Naive B cell (primary cell): ENCODE data around the gene MSL1. TPM values are rescaled to one million over a fixed set of nuclear protein-coding genes. Genes with fewer than 3 reads are reported as not detected.

Experiments
- ATAC-seq, 2 donors: fragments of 150-1000 bp; cut with Tn5 transposase; 2 replicates each; pipeline ENCODE4 v1.10.0; 2021; ENCODE audit warnings: low read depth in 2 of 2, mild to moderate bottlenecking in 2 of 2, moderate library complexity in 2 of 2
- DNase-seq: peaks from one replicate; pipeline ENCODE4 v3.0.0; 2022
- H3K27ac Mint-ChIP-seq, 6 donors: one replicate each; pipeline ENCODE4 v1.8.0; 2020 to 2022; ENCODE audit warnings: mild to moderate bottlenecking in 6 of 6, mixed read lengths in 6 of 6, moderate library complexity in 5 of 6, inconsistent platforms in 2 of 6
- H3K27me3 Mint-ChIP-seq, 3 donors: one replicate each; pipeline ENCODE4 v1.8.0; 2021 to 2022; ENCODE audit warnings: mixed read lengths in 3 of 3, mild to moderate bottlenecking in 1 of 3
- H3K36me3 Mint-ChIP-seq, 2 donors: one replicate each; pipeline ENCODE4 v1.8.0; 2020 to 2022; ENCODE audit warnings: mixed read lengths in 2 of 2, inconsistent platforms in 1 of 2, mild to moderate bottlenecking in 1 of 2
- H3K4me1 Mint-ChIP-seq, 3 donors: one replicate each; pipeline ENCODE4 v1.8.0; 2020 to 2022; ENCODE audit warnings: mixed read lengths in 3 of 3, inconsistent platforms in 1 of 3, mild to moderate bottlenecking in 1 of 3, moderate library complexity in 1 of 3
- H3K4me3 Mint-ChIP-seq, 8 donors: one replicate each; pipeline ENCODE4 v1.8.0; 2020 to 2022; ENCODE audit warnings: mild to moderate bottlenecking in 8 of 8, mixed read lengths in 8 of 8, moderate library complexity in 8 of 8, inconsistent platforms in 2 of 8
- H3K9me3 Mint-ChIP-seq, 7 donors: one replicate each; pipeline ENCODE4 v1.8.0; 2020 to 2022; ENCODE audit warnings: mixed read lengths in 7 of 7, mild to moderate bottlenecking in 5 of 7, inconsistent platforms in 2 of 7, moderate library complexity in 1 of 7
- polyA plus RNA-seq, 6 donors: library from polyadenylated mRNA; unstranded; fragments of 300-500 nt; fragmentation: Illumina TruSeq; gene quantifications; one replicate each; pipeline ENCODE4 v1.2.3, GENCODE V29; 2021; ENCODE audit warnings: low read depth in 6 of 6

MSL1 gene
- polyA plus RNA-seq, 6 donors from 2014 or later = 7.7 to 13.1 (median 9.2) TPM

DNA sequence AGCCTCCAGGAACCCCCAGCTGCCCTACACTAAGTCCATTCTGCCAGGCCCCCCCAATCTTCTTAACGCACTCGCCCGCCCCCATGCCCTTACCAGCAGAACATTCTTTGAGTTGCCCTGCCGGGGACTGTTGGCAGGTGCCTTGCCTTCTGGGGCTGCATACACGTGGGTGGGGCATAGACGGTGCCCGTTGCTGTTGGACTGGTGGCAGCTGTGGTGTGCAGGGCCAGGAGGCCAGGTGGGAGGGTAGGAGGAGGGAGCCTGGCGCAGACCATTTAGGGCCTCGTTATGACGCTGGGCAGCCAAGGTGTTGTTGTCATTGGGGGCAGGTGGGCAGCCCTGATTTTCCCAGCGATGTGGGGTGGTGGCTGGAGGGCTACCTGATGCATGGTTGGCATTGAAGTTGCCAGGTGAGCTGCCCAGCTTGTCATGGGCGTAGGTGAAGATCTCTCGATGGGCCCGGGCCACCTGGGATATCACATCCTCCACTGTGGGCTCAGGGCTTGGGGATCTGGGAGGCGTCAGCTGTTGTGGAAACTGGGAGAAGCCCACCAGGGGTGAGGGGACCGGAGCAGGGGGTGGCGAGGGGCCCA lies 26.3 kb upstream of the MSL1 start:
- Mint-ChIP-seq H3K27me3 (no peaks in the 10 kb centered on the region), H3K9me3 (peaks cover 0 to 2% (median 0%) of the 10 kb centered on the region in 7 donors), H3K36me3 (peaks cover 10 to 25% of the 10 kb centered on the region in 2 donors), H3K4me3 (peak overlapping the region in 7 of 8 donors; percentile 69 to 95 (median 84)), H3K27ac (peak overlapping the region; percentile 94 to 98 (median 98)), H3K4me1 (peaks cover 63 to 65% (median 65%) of the 10 kb centered on the region in 3 donors)
- ATAC-seq (no peak), DNase-seq (no peak)

DNA sequence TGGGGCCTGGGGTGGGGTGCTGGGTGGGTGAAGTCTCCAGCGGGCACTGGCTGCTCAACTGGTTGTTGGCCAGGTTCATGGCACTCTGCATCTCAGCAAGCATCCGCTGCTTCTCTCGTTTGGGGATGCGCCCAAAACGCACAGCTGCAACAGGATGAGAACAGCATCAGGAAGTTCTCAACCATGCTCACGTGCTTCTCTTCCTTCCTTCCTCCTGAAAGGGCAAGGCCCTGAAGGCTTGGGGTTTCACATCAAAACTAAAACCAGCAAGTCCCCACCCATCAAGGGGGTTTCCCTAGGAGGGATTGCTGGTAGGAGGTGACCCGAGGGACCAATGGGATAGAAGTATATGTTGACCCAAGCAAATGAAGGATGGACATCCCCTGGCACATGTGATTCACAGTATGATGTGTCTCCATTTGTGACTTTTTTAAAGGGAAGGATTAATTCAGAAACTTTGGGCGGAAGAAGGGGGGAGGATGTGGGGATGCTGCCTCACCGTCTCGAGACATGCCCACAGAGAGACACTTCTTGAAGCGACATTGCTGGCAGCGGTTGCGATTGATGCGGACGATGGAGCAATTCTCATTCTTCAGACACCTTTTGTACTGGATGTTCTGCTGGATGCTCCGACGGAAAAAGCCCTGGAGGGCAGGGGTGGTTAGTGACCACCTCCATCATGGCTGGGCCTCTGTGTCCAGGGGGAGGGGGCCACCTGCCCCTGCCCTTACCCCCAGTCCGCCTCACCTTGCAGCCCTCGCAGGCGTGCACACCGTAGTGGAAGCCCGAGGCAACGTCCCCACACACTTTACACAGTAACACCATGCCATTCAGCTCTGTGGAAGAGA lies 25.6 kb upstream of the MSL1 start:
- no peaks in the 10 kb centered on the region for H3K27me3 Mint-ChIP-seq
- H3K36me3 Mint-ChIP-seq = peaks cover 10 to 24% of the 10 kb centered on the region in 2 donors
- H3K9me3 Mint-ChIP-seq = peaks cover 0 to 2% (median 0%) of the 10 kb centered on the region in 7 donors

DNA sequence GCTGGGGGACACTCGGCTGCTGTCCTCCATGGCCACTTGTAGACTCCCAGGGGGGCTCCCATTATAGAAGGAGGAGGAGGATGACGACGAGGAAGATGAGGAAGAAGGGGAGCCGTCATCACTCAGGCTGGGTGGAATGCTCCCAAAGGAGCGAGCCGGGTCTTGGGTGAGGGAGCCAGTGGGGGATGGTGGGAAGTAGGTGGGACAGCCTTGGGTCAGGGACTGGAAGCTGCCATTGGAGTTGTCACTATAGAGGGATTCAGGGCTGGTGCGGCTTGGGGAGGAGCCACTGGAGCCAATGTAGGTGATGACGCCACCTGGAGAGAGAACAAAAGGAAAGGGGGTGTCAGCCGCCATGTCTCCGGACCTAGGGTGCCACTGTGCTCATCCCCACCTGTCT lies 24.7 kb upstream of the MSL1 start:
- H3K4me1 Mint-ChIP-seq = peaks cover 74 to 75% (median 74%) of the 10 kb centered on the region in 3 donors
- H3K9me3 Mint-ChIP-seq = peaks cover 0 to 2% (median 0%) of the 10 kb centered on the region in 7 donors
- peaks cover 10 to 24% of the 10 kb centered on the region in 2 donors for H3K36me3 Mint-ChIP-seq
- no peaks in the 10 kb centered on the region for H3K27me3 Mint-ChIP-seq
- H3K4me3 Mint-ChIP-seq = peak overlapping the region; percentile 25 to 98 (median 86)
- DNase-seq (no peak), ATAC-seq (no peak)
- H3K27ac Mint-ChIP-seq = peak overlapping the region; percentile 80 to 98 (median 94)

More for the DNA sequence above, 25.6 kb upstream of the MSL1 start:
- Mint-ChIP-seq H3K4me3 (peak overlapping the region; percentile 42 to 98 (median 84)), H3K27ac (peak overlapping the region; percentile 94 to 98 (median 98)), H3K4me1 (peaks cover 70 to 73% (median 72%) of the 10 kb centered on the region in 3 donors)
- DNase-seq = peak; percentile 91
- ATAC-seq = peak; percentile 65 to 67

DNA sequence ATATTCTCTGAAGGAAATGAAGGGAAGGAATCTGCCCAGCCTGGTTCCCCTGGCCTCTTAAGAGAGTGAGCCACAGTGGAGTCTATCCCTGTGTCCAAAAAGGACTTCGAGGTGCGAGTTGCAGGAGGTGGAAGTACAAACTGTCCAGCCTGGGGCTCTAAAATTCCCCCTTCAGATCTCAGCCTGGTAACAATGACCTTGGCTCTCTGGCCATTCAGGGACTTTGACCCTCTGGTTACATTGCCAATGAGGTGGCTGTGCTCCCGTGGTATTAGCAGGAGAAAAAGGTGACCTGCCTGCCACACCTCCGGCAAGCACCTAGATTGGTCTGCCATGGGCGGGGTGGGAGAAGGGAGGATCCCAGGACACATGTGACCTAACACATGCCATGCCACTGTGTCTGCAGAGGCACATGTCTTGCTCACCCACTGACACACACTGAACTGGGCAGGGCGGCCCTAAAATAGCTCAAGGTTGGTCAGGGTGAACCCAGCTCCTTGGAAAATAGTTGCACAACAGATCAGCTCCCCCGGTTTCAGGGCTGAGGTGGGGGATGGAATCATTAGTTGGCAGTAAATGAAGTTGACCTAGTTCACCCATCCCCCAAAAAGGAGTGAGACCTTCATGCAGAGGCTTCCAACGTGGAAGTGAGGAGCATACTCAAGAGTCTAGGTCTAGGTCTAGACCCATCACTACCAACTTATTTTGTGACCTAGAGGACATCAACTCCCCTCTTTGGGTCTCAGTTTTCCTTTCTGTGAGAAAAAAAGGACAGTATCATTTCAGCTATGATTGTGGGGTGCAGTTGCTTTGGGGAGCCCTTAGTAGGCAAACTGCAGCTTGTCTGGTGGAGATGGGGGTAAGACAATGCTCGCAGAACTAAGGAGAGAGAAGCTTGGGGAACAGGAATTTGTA lies 23.6 kb upstream of the MSL1 start:
- peak overlapping the region; percentile 95 to 99 (median 96) for H3K4me3 Mint-ChIP-seq
- DNase-seq (no peak), ATAC-seq (no peak)
- peak overlapping the region; percentile 95 to 98 (median 97) for H3K27ac Mint-ChIP-seq
- no peaks in the 10 kb centered on the region for H3K27me3 Mint-ChIP-seq
- peaks cover 10 to 23% of the 10 kb centered on the region in 2 donors for H3K36me3 Mint-ChIP-seq
- peaks cover 73 to 74% (median 74%) of the 10 kb centered on the region in 3 donors for H3K4me1 Mint-ChIP-seq
- peaks cover 0 to 2% (median 0%) of the 10 kb centered on the region in 7 donors for H3K9me3 Mint-ChIP-seq

- ATAC-seq (peak; percentile 61 to 64), DNase-seq (peak; percentile 92)
- H3K27me3 Mint-ChIP-seq = no peaks in the 10 kb centered on the region
- H3K4me3 Mint-ChIP-seq = peak overlapping the region; percentile 95 to 99 (median 96)
- H3K36me3 Mint-ChIP-seq = peaks cover 5 to 14% of the 10 kb centered on the region in 2 donors
- peaks cover 0 to 2% (median 0%) of the 10 kb centered on the region in 7 donors for H3K9me3 Mint-ChIP-seq
- peak overlapping the region; percentile 96 to 98 (median 97) for H3K27ac Mint-ChIP-seq
- peaks cover 67 to 76% (median 71%) of the 10 kb centered on the region in 3 donors for H3K4me1 Mint-ChIP-seq
Observed at GRCh38 chr17:40098846-40099618, 22.7 kb upstream of the MSL1 start.

DNA sequence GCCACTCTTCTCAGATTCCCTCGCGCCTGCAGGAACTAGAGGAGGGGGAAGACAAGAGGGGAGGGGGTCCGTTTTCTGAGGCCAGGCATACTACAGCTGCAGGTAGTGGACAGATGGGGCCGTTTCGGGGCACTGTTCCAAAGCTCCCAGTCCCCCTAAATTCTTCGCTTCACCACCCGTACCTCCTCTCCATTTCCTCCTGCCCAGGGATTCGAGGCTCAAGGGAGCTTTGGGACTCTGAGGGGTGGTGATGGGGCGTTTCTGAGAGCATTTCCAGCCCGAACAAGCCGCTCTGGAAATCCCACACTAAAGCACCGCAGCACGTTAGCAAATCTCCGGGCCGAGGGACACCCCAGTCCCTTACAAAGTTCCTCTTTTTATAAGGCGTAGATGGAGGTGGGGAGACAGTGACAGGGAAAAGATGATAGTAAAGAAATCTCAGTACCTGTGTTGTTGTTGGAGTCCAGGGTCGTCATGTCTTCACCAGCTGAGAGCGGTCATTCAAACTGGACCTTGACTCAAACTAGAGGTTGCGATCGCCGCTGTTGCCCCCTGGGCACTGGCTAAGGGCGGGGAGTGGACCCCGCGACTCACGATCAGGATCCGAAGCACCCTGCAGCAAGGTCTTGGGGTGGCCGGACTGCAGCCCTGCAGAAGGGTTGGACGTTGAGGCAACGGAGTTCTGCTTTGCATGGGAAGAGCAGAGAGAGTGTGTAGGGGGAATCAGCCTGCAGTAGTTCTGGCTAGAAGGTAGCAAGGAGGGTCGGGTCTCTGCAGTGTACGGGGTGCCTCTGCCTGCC lies 22.0 kb upstream of the MSL1 start:
- Mint-ChIP-seq H3K27ac (peak overlapping the region; percentile 96 to 98 (median 97)), H3K4me1 (peaks cover 64 to 83% (median 70%) of the 10 kb centered on the region in 3 donors), H3K36me3 (peaks cover 5 to 12% of the 10 kb centered on the region in 2 donors), H3K27me3 (no peaks in the 10 kb centered on the region), H3K9me3 (peaks cover 0 to 2% (median 0%) of the 10 kb centered on the region in 7 donors), H3K4me3 (peak overlapping the region; percentile 95 to 99 (median 96))
- ATAC-seq = peak; percentile 14 to 20
- peak; percentile 51 for DNase-seq

GRCh38 chr17:40100419-40100668 lies 21.4 kb upstream of the MSL1 start, which contains the start of gene NR1D1:
NR1D1 (minus strand) TSS chr17:40100589; CDS start chr17:40100094, 495 bp downstream.
- peaks cover 59 to 79% (median 65%) of the 10 kb centered on the region in 3 donors for H3K4me1 Mint-ChIP-seq

GRCh38 chr17:40100669-40101366 lies 21.0 kb upstream of the MSL1 start:
- Mint-ChIP-seq H3K27ac (peak overlapping the region; percentile 81 to 98 (median 97)), H3K9me3 (peaks cover 0 to 2% (median 0%) of the 10 kb centered on the region in 7 donors), H3K4me1 (peaks cover 56 to 75% (median 61%) of the 10 kb centered on the region in 3 donors), H3K36me3 (peaks cover 5 to 12% of the 10 kb centered on the region in 2 donors), H3K27me3 (no peaks in the 10 kb centered on the region), H3K4me3 (peak overlapping the region; percentile 95 to 99 (median 96))
- peak; percentile 6 to 14 for ATAC-seq
- peak; percentile 76 for DNase-seq

More at GRCh38 chr17:40100419-40100668, 21.4 kb upstream of the MSL1 start, which contains the start of gene NR1D1:
- peak within 1 kb of the TSS; percentile 96 to 98 (median 97) for H3K27ac Mint-ChIP-seq
- no peaks in the 10 kb centered on the region for H3K27me3 Mint-ChIP-seq
- DNase-seq = no peak
- H3K9me3 Mint-ChIP-seq = peaks cover 0 to 2% (median 0%) of the 10 kb centered on the region in 7 donors
- no peak for ATAC-seq
- H3K36me3 Mint-ChIP-seq = peaks cover 5 to 12% of the 10 kb centered on the region in 2 donors
- peak within 1 kb of the TSS; percentile 95 to 99 (median 96) for H3K4me3 Mint-ChIP-seq

DNA sequence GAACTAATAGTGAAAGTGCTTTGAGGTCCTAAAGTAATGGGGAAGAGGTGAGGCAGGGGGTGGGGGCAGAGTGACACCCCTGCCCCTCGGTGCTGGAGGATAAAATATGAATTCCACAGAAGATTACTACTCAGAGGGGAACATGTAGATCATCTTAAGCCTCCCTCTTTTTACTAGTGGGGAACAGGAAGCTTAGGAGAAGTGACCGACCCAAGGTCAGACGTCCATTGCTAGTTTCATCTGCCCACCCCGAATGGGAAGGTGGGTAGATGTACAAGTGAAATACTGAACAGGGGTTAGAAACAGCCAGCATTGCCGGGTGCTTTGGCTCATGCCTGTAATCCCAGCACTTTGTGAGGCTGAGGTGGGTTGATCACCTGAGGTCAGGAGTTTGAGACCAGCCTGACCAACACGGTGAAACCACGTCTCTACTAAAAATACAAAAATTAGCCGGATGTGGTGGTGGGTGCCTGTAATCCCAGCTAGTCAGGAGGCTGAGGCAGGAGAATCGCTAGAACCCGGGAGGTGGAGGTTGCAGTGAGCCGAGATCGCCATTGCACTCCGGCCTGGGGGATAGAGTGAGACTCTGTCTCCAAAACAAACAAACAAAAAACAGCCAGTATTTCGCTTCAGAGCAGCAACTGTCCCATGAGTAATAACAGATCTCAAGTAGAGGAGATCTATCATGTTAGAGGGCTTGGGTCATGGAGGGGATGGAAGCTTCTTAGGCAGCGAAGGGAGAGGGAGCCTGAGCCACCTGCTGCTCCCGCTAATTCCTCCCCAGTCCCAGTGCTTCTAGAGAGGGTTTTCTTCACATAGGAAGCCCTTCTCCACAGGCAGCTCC lies 20.2 kb upstream of the MSL1 start:
- peaks cover 0 to 4% of the 10 kb centered on the region in 2 donors for H3K36me3 Mint-ChIP-seq
- peak overlapping the region in 7 of 8 donors; percentile 95 to 98 (median 96) for H3K4me3 Mint-ChIP-seq
- no peak for ATAC-seq
- no peaks in the 10 kb centered on the region for H3K27me3 Mint-ChIP-seq
- H3K27ac Mint-ChIP-seq = peak overlapping the region in 5 of 6 donors; percentile 63 to 97 (median 96)
- DNase-seq = no peak
- peaks cover 0 to 2% (median 0%) of the 10 kb centered on the region in 7 donors for H3K9me3 Mint-ChIP-seq
- H3K4me1 Mint-ChIP-seq = peaks cover 56 to 75% (median 60%) of the 10 kb centered on the region in 3 donors

DNA sequence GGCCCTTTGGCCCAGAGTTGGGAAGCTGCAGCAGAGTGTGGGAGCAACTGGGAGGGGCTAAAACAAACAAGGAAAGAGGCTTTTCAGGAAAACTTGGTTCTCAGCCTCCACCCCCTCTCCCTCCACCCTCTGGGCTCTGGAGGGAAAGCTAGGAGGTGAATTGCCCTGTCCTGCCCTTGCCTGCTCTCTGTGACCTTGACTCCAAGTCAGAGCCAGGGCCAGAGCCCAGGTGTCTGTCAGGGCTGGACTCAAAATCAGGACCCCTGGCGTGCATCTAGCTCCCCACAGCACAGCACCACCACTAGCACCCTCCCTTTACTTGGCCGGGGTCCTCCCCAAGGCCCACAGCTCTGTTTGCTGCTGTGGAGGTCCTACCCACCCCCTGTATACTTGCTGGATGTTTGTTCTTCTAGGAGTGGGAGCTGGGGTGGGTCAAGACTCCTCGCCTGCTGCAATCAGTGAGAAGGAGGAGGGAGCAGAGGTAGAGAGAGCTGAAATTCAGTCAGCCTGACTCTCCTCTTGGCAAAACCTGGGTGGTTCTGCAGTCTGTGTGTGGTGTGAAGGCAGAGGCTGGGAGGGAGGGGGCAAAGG lies 18.6 kb upstream of the MSL1 start:
- H3K27me3 Mint-ChIP-seq = no peaks in the 10 kb centered on the region
- ATAC-seq (no peak), DNase-seq (no peak)
- H3K9me3 Mint-ChIP-seq = peaks cover 0 to 2% (median 0%) of the 10 kb centered on the region in 7 donors
- H3K36me3 Mint-ChIP-seq = no peaks in the 10 kb centered on the region
- peaks cover 56 to 75% (median 61%) of the 10 kb centered on the region in 3 donors for H3K4me1 Mint-ChIP-seq
- peak overlapping the region in 1 of 6 donors; percentile 91 for H3K27ac Mint-ChIP-seq
- H3K4me3 Mint-ChIP-seq = no peak overlapping the region
